GM12892 (cell line): ENCODE data around the gene SDK2.

Source experiments
- POLR2A ChIP-seq: IDR thresholded peaks from 2 replicates; pipeline ENCODE4 v1.6.1; 2011; ENCODE audit warnings: low read depth, low read length, control low read depth
- POLR2AphosphoS5 ChIP-seq: IDR thresholded peaks from 2 replicates; pipeline ENCODE4 v1.6.1; 2011; ENCODE audit warnings: low read depth, low read length, control low read depth
- TAF1 ChIP-seq: IDR thresholded peaks from 2 replicates; pipeline ENCODE4 v1.6.1; 2011; ENCODE audit warnings: low read depth, mild to moderate bottlenecking, control low read depth, low read length, borderline replicate concordance

DNA sequence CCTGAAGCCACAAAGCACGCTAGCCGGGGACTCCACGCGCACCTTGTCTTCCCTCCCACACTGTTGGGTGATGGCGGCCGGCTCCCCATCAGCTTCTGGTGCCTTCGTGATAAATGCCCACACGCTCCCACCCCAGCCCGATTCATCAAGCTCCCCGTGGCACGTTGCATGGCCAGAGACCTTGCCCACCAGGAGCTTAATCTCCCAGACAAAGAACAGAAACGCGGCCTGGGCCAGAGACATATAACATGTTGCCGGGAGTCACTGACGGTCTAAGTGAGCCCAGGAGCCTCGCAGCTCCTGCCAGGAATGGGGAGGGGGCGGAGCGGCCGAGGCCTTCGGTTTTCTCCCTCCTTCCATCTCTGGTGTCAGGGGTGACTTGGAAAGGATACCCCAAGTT, 93.1 kb downstream of the SDK2 start:
- TF ChIP-seq POLR2A (no peak), POLR2AphosphoS5 (no peak), TAF1 (no peak)
